Measurements from ENCODE around the gene USP34.

USP34 gene

DNA sequence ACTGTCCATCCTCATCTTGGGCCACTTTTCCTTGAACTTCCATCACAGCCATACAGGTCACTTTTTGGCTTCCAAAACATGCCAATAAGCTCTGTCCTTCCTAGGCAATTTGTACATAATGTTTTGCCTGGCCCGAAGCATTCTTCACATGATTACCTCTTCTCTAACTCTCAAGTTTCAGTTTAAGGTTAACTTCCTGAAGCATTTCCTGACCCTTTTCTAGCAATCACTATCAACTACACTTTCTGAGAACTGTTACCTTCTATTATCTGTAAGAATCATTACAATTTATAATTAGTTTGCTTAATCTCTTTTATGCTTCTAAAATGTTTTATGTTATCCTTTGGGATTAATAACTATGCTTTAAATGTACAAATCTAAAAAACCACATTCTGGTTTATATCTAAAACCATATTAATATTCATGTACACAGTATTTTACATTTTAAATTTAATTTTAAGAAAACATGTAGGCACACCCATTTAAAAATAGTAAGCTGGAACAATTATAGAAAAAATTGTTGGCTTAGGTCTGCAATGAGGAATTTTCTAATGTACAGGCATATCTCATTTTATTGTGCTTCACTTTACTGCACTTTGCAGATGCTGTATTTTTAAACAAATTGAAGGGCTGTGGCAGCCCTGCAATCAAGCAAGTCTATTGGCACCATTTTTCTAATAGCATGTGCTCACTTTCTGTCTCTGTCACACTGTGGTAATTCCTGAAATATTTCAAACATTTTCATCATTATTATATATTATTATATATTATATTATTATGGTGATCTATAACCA is 232.5 kb downstream of the USP34 start:
- Histone ChIP-seq H3K4me1 (ENCODE audit: control insufficient read depth in 2 of 2, insufficient read depth in 2 of 2, low read length in 2 of 2) (no peaks in the 10 kb centered on the region), H3K27ac (ENCODE audit: low read depth in 2 of 2, low read length in 2 of 2) (no peak overlapping the region), H3K36me3 (ENCODE audit: control insufficient read depth in 2 of 2, insufficient read depth in 2 of 2, low read length in 2 of 2) (peaks cover 20 to 23% of the 10 kb centered on the region in 2 donors), H3K9me3 (ENCODE audit: control insufficient read depth in 2 of 2, low read length in 2 of 2) (no peaks in the 10 kb centered on the region), H3K4me3 (ENCODE audit: low read length in 2 of 2) (no peak overlapping the region), H3K27me3 (ENCODE audit: control insufficient read depth in 2 of 2, insufficient read depth in 2 of 2, low read length in 2 of 2) (no peaks in the 10 kb centered on the region), H3K9ac (ENCODE audit: low read depth in 1 of 2, low read length in 2 of 2) (no peak overlapping the region)

DNA sequence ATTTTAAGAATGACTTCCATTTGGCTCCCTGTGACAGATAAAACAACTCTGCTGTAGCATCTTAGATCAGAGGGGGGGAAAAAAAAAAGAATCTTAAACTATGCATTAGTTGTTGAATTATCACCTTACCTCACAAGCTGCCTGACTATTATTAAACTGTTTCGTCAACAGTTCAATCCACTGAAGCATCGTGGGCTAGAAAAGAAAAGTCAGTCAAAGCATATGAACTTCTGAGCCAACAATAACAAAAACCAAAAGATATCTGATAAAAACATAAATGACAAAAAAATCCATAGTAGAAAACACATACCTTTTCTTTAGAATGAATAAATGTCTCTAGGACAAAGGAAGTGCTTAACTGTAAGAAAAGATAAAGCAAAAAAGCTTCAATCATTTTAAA is 235.2 kb downstream of the USP34 start:
- peaks cover 19 to 29% of the 10 kb centered on the region in 2 donors for H3K36me3 ChIP-seq (ENCODE audit: control insufficient read depth in 2 of 2, insufficient read depth in 2 of 2, low read length in 2 of 2)
- no peak overlapping the region for H3K4me3 ChIP-seq (ENCODE audit: low read length in 2 of 2)
- no peaks in the 10 kb centered on the region for H3K4me1 ChIP-seq (ENCODE audit: control insufficient read depth in 2 of 2, insufficient read depth in 2 of 2, low read length in 2 of 2)

DNA sequence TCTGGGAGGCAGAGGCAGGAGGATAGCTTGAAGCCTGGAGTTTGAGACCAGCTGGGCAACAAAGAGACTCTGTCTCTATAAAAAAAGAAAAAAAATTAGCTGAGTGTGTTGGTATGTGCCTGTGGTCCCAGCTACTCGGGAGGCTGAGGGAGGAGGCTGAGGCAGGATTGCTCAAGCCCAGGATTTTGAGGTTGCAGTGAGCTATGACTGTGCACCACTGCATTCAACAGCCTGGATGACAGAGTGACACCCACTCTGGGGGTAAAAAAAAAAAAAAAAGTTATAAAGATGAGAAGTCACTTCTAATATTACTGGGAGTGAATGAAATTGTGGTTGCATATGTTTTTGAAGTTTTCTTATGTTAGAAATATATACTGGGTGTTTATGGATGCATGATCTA is 237.3 kb downstream of the USP34 start:
- Histone ChIP-seq H3K9ac (ENCODE audit: low read depth in 1 of 2, low read length in 2 of 2) (no peak overlapping the region), H3K4me1 (ENCODE audit: control insufficient read depth in 2 of 2, insufficient read depth in 2 of 2, low read length in 2 of 2) (no peaks in the 10 kb centered on the region), H3K9me3 (ENCODE audit: control insufficient read depth in 2 of 2, low read length in 2 of 2) (no peaks in the 10 kb centered on the region), H3K36me3 (ENCODE audit: control insufficient read depth in 2 of 2, insufficient read depth in 2 of 2, low read length in 2 of 2) (peaks cover 31% of the 10 kb centered on the region in 2 donors), H3K4me3 (ENCODE audit: low read length in 2 of 2) (no peak overlapping the region), H3K27ac (ENCODE audit: low read depth in 2 of 2, low read length in 2 of 2) (no peak overlapping the region), H3K27me3 (ENCODE audit: control insufficient read depth in 2 of 2, insufficient read depth in 2 of 2, low read length in 2 of 2) (no peaks in the 10 kb centered on the region)

More for the DNA sequence above, 235.2 kb downstream of the USP34 start:
- H3K9ac ChIP-seq (ENCODE audit: low read depth in 1 of 2, low read length in 2 of 2): no peak overlapping the region
- H3K27ac ChIP-seq (ENCODE audit: low read depth in 2 of 2, low read length in 2 of 2): no peak overlapping the region
- no peaks in the 10 kb centered on the region for H3K9me3 ChIP-seq (ENCODE audit: control insufficient read depth in 2 of 2, low read length in 2 of 2)
- H3K27me3 ChIP-seq (ENCODE audit: control insufficient read depth in 2 of 2, insufficient read depth in 2 of 2, low read length in 2 of 2): no peaks in the 10 kb centered on the region

DNA sequence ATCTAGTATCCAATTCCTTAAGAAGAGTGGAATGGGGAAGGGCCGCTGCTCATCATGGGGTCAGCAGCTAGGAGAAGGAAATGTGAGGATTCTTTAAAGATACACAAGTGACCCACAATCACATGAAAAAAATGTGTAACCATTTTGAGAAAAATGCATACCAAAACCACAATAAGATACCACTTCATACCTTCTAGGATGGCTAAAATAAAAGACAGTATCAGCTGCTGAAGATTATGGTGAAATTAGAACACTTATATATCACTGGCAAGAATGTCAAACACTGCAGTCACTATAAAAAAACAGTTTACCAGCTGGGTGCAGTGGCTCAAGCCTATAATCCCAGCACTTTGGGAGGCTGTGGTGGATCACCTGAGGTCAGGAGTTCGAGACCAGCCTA is 241.0 kb downstream of the USP34 start:
- no peaks in the 10 kb centered on the region for H3K4me1 ChIP-seq (ENCODE audit: control insufficient read depth in 2 of 2, insufficient read depth in 2 of 2, low read length in 2 of 2)
- H3K9me3 ChIP-seq (ENCODE audit: control insufficient read depth in 2 of 2, low read length in 2 of 2): no peaks in the 10 kb centered on the region
- no peaks in the 10 kb centered on the region for H3K27me3 ChIP-seq (ENCODE audit: control insufficient read depth in 2 of 2, insufficient read depth in 2 of 2, low read length in 2 of 2)
- H3K4me3 ChIP-seq (ENCODE audit: low read length in 2 of 2): no peak overlapping the region
- H3K36me3 ChIP-seq (ENCODE audit: control insufficient read depth in 2 of 2, insufficient read depth in 2 of 2, low read length in 2 of 2): peaks cover 39 to 50% of the 10 kb centered on the region in 2 donors
- H3K27ac ChIP-seq (ENCODE audit: low read depth in 2 of 2, low read length in 2 of 2): no peak overlapping the region
- no peak overlapping the region for H3K9ac ChIP-seq (ENCODE audit: low read depth in 1 of 2, low read length in 2 of 2)

DNA sequence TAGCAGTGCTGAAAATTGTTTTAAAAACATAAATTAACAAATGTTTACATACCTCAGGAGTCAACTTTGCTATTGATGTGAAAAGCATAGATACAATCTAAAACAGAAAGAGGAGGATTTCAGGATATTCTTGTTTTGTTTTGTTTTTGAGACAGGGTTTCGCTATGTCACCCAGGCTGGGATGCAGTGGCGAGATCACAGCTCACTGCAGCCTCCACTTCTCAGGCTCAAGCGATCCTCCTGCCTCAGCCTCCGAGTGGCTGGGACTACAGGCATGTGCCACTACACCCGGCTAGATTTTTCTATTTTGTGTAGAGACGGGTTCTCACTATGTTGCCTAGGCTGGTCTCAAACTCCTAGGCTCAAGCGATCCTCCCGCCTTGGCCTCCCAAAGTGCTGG is 248.3 kb downstream of the USP34 start:
- no peak overlapping the region for H3K27ac ChIP-seq (ENCODE audit: low read depth in 2 of 2, low read length in 2 of 2)
- H3K4me3 ChIP-seq (ENCODE audit: low read length in 2 of 2): no peak overlapping the region
- peaks cover 19 to 26% of the 10 kb centered on the region in 2 donors for H3K36me3 ChIP-seq (ENCODE audit: control insufficient read depth in 2 of 2, insufficient read depth in 2 of 2, low read length in 2 of 2)
- no peaks in the 10 kb centered on the region for H3K4me1 ChIP-seq (ENCODE audit: control insufficient read depth in 2 of 2, insufficient read depth in 2 of 2, low read length in 2 of 2)
- no peak overlapping the region for H3K9ac ChIP-seq (ENCODE audit: low read depth in 1 of 2, low read length in 2 of 2)
- no peaks in the 10 kb centered on the region for H3K9me3 ChIP-seq (ENCODE audit: control insufficient read depth in 2 of 2, low read length in 2 of 2)
- H3K27me3 ChIP-seq (ENCODE audit: control insufficient read depth in 2 of 2, insufficient read depth in 2 of 2, low read length in 2 of 2): no peaks in the 10 kb centered on the region

DNA sequence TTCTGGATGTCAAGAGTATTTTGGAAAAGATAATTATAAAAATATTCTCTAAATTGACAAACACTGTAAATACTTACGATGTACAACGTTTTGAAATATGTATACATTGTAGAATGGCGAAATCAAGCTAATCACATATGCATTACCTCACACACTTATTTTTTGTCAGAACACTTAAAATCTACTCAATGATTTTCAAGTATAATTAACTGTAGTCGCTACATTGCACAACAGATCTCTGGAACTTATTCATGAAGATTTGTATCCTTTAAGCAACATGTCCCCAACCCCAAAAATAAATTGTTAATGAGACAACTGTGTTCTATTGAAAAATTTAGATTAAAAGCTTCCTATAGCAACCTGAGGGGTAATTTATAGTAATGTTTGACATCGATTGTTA is 249.1 kb downstream of the USP34 start:
- no peak overlapping the region for H3K9ac ChIP-seq (ENCODE audit: low read depth in 1 of 2, low read length in 2 of 2)
- H3K27ac ChIP-seq (ENCODE audit: low read depth in 2 of 2, low read length in 2 of 2): no peak overlapping the region
- no peaks in the 10 kb centered on the region for H3K27me3 ChIP-seq (ENCODE audit: control insufficient read depth in 2 of 2, insufficient read depth in 2 of 2, low read length in 2 of 2)
- no peaks in the 10 kb centered on the region for H3K4me1 ChIP-seq (ENCODE audit: control insufficient read depth in 2 of 2, insufficient read depth in 2 of 2, low read length in 2 of 2)
- no peaks in the 10 kb centered on the region for H3K9me3 ChIP-seq (ENCODE audit: control insufficient read depth in 2 of 2, low read length in 2 of 2)
- peaks cover 17 to 22% of the 10 kb centered on the region in 2 donors for H3K36me3 ChIP-seq (ENCODE audit: control insufficient read depth in 2 of 2, insufficient read depth in 2 of 2, low read length in 2 of 2)
- H3K4me3 ChIP-seq (ENCODE audit: low read length in 2 of 2): no peak overlapping the region

DNA sequence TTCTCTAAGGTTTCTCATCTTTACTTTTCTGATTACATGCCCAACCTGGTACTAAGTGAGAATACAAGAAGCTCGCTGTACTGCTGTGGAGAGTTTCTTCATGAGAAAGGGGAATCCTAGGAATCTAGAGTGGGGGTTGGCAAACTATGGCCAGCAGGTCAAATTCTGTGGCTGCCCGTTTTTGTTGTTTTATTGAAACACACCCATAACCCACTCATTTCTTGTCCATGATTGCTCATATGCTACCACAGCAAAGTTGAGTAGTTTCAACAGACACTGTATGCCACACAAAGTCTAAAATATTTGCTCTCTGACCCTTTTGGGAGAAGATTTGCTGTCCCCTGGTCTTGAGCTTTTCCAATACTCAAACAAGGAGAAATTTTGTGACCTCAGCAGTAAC is 250.1 kb downstream of the USP34 start:
- Histone ChIP-seq H3K27me3 (ENCODE audit: control insufficient read depth in 2 of 2, insufficient read depth in 2 of 2, low read length in 2 of 2) (no peaks in the 10 kb centered on the region), H3K9me3 (ENCODE audit: control insufficient read depth in 2 of 2, low read length in 2 of 2) (no peaks in the 10 kb centered on the region), H3K4me1 (ENCODE audit: control insufficient read depth in 2 of 2, insufficient read depth in 2 of 2, low read length in 2 of 2) (no peaks in the 10 kb centered on the region), H3K27ac (ENCODE audit: low read depth in 2 of 2, low read length in 2 of 2) (no peak overlapping the region), H3K4me3 (ENCODE audit: low read length in 2 of 2) (no peak overlapping the region), H3K36me3 (ENCODE audit: control insufficient read depth in 2 of 2, insufficient read depth in 2 of 2, low read length in 2 of 2) (peaks cover 9 to 16% of the 10 kb centered on the region in 2 donors), H3K9ac (ENCODE audit: low read depth in 1 of 2, low read length in 2 of 2) (no peak overlapping the region)

DNA sequence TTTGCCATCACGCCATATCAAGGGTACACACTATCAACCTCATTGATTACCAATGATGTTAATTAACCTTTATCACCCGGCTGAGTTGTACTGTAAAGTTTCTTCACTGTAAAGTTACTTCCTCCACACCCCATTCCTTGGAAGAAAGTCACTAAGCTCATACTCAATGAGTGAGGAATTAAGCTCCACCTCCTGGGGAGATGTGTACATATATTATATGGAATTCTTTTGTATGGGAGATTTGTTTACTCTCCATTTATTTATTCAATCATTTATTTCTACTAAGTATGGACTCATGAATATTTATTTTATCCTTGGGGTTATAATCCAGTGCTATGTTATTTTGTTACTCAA is 252.1 kb downstream of the USP34 start:
- no peaks in the 10 kb centered on the region for H3K27me3 ChIP-seq (ENCODE audit: control insufficient read depth in 2 of 2, insufficient read depth in 2 of 2, low read length in 2 of 2)
- no peaks in the 10 kb centered on the region for H3K9me3 ChIP-seq (ENCODE audit: control insufficient read depth in 2 of 2, low read length in 2 of 2)
- peak overlapping the region; percentile 72 to 80 for H3K27ac ChIP-seq (ENCODE audit: low read depth in 2 of 2, low read length in 2 of 2)
- H3K4me1 ChIP-seq (ENCODE audit: control insufficient read depth in 2 of 2, insufficient read depth in 2 of 2, low read length in 2 of 2): no peaks in the 10 kb centered on the region
- H3K4me3 ChIP-seq (ENCODE audit: low read length in 2 of 2): no peak overlapping the region
- peaks cover 18 to 26% of the 10 kb centered on the region in 2 donors for H3K36me3 ChIP-seq (ENCODE audit: control insufficient read depth in 2 of 2, insufficient read depth in 2 of 2, low read length in 2 of 2)
- no peak overlapping the region for H3K9ac ChIP-seq (ENCODE audit: low read depth in 1 of 2, low read length in 2 of 2)

DNA sequence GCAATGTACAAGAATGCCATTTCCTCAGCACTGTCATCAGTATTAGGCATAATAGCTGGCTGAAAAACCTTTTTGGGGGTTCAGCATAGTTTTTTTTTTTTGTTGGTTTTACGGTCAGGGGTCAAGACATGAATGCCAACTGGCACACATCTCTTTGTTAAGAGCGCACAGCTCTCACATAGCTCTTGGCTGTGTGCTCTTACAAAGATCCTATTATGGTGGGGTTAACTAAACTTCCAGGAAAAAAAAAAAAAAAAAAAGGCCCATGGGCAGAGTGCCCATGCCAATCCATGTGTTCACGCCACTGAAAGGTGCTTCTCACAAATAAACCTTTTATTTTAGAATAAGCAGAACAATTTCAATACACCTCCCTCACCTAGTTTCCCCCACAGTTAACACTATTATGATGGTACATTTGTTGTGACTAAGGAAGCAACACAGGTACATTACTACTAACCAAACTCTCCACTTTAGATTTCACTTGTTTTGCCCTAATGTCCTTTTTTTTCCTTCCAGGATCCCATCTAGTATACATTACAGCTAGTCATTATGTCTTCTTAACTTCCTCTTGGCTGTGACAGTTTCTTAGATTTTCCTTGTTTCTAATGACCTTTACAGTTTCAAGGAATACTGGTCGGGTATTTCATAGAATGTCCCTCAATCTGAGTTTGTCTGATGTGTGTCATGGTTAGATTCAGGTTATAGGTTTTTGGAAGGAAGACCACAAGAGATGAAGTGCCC is 252.6 kb downstream of the USP34 start:
- H3K36me3 ChIP-seq (ENCODE audit: control insufficient read depth in 2 of 2, insufficient read depth in 2 of 2, low read length in 2 of 2): peaks cover 18 to 30% of the 10 kb centered on the region in 2 donors
- H3K4me1 ChIP-seq (ENCODE audit: control insufficient read depth in 2 of 2, insufficient read depth in 2 of 2, low read length in 2 of 2): no peaks in the 10 kb centered on the region
- H3K9ac ChIP-seq (ENCODE audit: low read depth in 1 of 2, low read length in 2 of 2): no peak overlapping the region
- no peaks in the 10 kb centered on the region for H3K27me3 ChIP-seq (ENCODE audit: control insufficient read depth in 2 of 2, insufficient read depth in 2 of 2, low read length in 2 of 2)
- no peaks in the 10 kb centered on the region for H3K9me3 ChIP-seq (ENCODE audit: control insufficient read depth in 2 of 2, low read length in 2 of 2)
- peak overlapping the region; percentile 72 to 80 for H3K27ac ChIP-seq (ENCODE audit: low read depth in 2 of 2, low read length in 2 of 2)
- H3K4me3 ChIP-seq (ENCODE audit: low read length in 2 of 2): no peak overlapping the region

DNA sequence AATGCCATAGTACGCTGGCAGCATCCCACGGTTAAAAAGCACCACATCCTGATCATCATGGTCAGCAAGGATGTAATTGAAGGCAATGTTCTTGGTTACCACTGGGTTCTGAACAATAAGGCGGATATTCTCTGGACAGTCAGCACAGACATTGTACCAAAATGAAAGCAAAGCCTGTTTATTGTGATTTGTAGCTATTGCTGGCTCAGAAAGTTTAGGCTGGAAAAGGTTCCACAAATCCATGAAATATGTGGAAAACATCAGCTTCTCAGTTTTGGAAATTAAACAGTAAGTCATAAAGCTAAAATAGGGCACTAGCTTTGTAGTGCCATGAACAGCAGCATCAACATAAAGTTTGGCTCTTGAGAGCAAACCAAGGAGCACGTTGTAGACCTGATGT is 256.7 kb downstream of the USP34 start:
- Histone ChIP-seq H3K4me3 (ENCODE audit: low read length in 2 of 2) (no peak overlapping the region), H3K4me1 (ENCODE audit: control insufficient read depth in 2 of 2, insufficient read depth in 2 of 2, low read length in 2 of 2) (no peaks in the 10 kb centered on the region), H3K36me3 (ENCODE audit: control insufficient read depth in 2 of 2, insufficient read depth in 2 of 2, low read length in 2 of 2) (peaks cover 16 to 39% of the 10 kb centered on the region in 2 donors), H3K9ac (ENCODE audit: low read depth in 1 of 2, low read length in 2 of 2) (no peak overlapping the region), H3K27me3 (ENCODE audit: control insufficient read depth in 2 of 2, insufficient read depth in 2 of 2, low read length in 2 of 2) (no peaks in the 10 kb centered on the region), H3K9me3 (ENCODE audit: control insufficient read depth in 2 of 2, low read length in 2 of 2) (no peaks in the 10 kb centered on the region), H3K27ac (ENCODE audit: low read depth in 2 of 2, low read length in 2 of 2) (no peak overlapping the region)
